ENCODE data around the gene KIF7. TPM values are rescaled to one million over a fixed set of nuclear protein-coding genes. Genes with fewer than 3 reads are reported as not detected.

Gene KIF7
- polyA plus RNA-seq, 1 donor (not counting 4 experiments of a cell fraction or from before 2014, with no cell fraction given) = 0.54 TPM

GRCh38 chr15:89693696-89694095, 38.4 kb upstream of the KIF7 start:
- no peaks in the 10 kb centered on the region for H3K27me3 ChIP-seq (ENCODE audit: control insufficient read depth, extremely low read depth, insufficient read depth, low read length)
- H3K9me3 ChIP-seq (ENCODE audit: control insufficient read depth, low read depth, low read length) = no peaks in the 10 kb centered on the region
- H3K27ac ChIP-seq (ENCODE audit: control insufficient read depth, insufficient read depth, low read length) = no peak overlapping the region

GRCh38 chr15:89693091-89693490, 37.8 kb upstream of the KIF7 start:
- no peaks in the 10 kb centered on the region for H3K79me2 ChIP-seq (ENCODE audit: control insufficient read depth, insufficient read depth, low read length)
- H3K4me2 ChIP-seq (ENCODE audit: control insufficient read depth, extremely low read depth, insufficient read depth, low read depth, low read length) = no peak overlapping the region
- no peak overlapping the region for H3K27ac ChIP-seq (ENCODE audit: control insufficient read depth, insufficient read depth, low read length)
- no peaks in the 10 kb centered on the region for H4K20me1 ChIP-seq (ENCODE audit: control insufficient read depth, extremely low read depth, insufficient read depth, low read length)
- H3K4me1 ChIP-seq (ENCODE audit: control insufficient read depth, extremely low read depth, insufficient read depth, low read length) = no peaks in the 10 kb centered on the region
- H3K9ac ChIP-seq (ENCODE audit: control insufficient read depth, extremely low read depth, insufficient read depth, low read length) = no peak overlapping the region
- DNase-seq (ENCODE audit: low read depth, low spot score) (no peak), FAIRE-seq (no peak)
- H3K36me3 ChIP-seq (ENCODE audit: control insufficient read depth in 2 of 2, extremely low read depth in 1 of 2, insufficient read depth in 2 of 2, low read length in 2 of 2) = no peaks in the 10 kb centered on the region
- dilution Hi-C loops (cut with MboI; ENCODE audit: extremely low pct_ligation_motif_present, low sequenced_read_pairs) = no loop called here
- no peak overlapping the region for H3K4me3 ChIP-seq (ENCODE audit: control insufficient read depth in 2 of 3, extremely low read depth in 1 of 3, insufficient read depth in 2 of 3, low read depth in 1 of 3, low read length in 3 of 3)
- no peaks in the 10 kb centered on the region for H3K27me3 ChIP-seq (ENCODE audit: control insufficient read depth, extremely low read depth, insufficient read depth, low read length)
- H2AFZ ChIP-seq (ENCODE audit: control insufficient read depth, low read length) = no peak overlapping the region
- H3K9me1 ChIP-seq (ENCODE audit: control insufficient read depth, extremely low read depth, insufficient read depth, low read length) = no peaks in the 10 kb centered on the region
- TF ChIP-seq, protein P1, sequence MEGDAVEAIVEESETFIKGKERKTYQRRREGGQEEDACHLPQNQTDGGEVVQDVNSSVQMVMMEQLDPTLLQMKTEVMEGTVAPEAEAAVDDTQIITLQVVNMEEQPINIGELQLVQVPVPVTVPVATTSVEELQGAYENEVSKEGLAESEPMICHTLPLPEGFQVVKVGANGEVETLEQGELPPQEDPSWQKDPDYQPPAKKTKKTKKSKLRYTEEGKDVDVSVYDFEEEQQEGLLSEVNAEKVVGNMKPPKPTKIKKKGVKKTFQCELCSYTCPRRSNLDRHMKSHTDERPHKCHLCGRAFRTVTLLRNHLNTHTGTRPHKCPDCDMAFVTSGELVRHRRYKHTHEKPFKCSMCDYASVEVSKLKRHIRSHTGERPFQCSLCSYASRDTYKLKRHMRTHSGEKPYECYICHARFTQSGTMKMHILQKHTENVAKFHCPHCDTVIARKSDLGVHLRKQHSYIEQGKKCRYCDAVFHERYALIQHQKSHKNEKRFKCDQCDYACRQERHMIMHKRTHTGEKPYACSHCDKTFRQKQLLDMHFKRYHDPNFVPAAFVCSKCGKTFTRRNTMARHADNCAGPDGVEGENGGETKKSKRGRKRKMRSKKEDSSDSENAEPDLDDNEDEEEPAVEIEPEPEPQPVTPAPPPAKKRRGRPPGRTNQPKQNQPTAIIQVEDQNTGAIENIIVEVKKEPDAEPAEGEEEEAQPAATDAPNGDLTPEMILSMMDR (optimal IDR thresholded peaks at IDR 0.05 in 1 of 3, IDR thresholded peaks at IDR 0.05 in 1 of 3, conservative IDR thresholded peaks at IDR 0.05 in 1 of 3; ENCODE audit: extremely low read depth in 1 of 3, insufficient read depth in 2 of 3, low read length in 3 of 3) = no peak
- TF ChIP-seq EZH2 (IDR thresholded peaks at IDR 0.05; ENCODE audit: low read length) = no peak
- H3K9me3 ChIP-seq (ENCODE audit: control insufficient read depth, low read depth, low read length) = no peaks in the 10 kb centered on the region

More at GRCh38 chr15:89693696-89694095, 38.4 kb upstream of the KIF7 start:
- Histone ChIP-seq H3K9ac (ENCODE audit: control insufficient read depth, extremely low read depth, insufficient read depth, low read length) (no peak overlapping the region), H2AFZ (ENCODE audit: control insufficient read depth, low read length) (no peak overlapping the region), H3K36me3 (ENCODE audit: control insufficient read depth in 2 of 2, extremely low read depth in 1 of 2, insufficient read depth in 2 of 2, low read length in 2 of 2) (no peaks in the 10 kb centered on the region), H3K9me1 (ENCODE audit: control insufficient read depth, extremely low read depth, insufficient read depth, low read length) (no peaks in the 10 kb centered on the region), H3K79me2 (ENCODE audit: control insufficient read depth, insufficient read depth, low read length) (no peaks in the 10 kb centered on the region), H4K20me1 (ENCODE audit: control insufficient read depth, extremely low read depth, insufficient read depth, low read length) (no peaks in the 10 kb centered on the region), H3K4me1 (ENCODE audit: control insufficient read depth, extremely low read depth, insufficient read depth, low read length) (no peaks in the 10 kb centered on the region), H3K4me3 (ENCODE audit: control insufficient read depth in 2 of 3, extremely low read depth in 1 of 3, insufficient read depth in 2 of 3, low read depth in 1 of 3, low read length in 3 of 3) (no peak overlapping the region), H3K4me2 (ENCODE audit: control insufficient read depth, extremely low read depth, insufficient read depth, low read depth, low read length) (no peak overlapping the region)
- dilution Hi-C loops (cut with MboI; ENCODE audit: extremely low pct_ligation_motif_present, low sequenced_read_pairs) = no loop called here
- TF ChIP-seq, protein P1 (optimal IDR thresholded peaks at IDR 0.05 in 1 of 3, IDR thresholded peaks at IDR 0.05 in 1 of 3, conservative IDR thresholded peaks at IDR 0.05 in 1 of 3; ENCODE audit: extremely low read depth in 1 of 3, insufficient read depth in 2 of 3, low read length in 3 of 3) = no peak
- no peak for TF ChIP-seq EZH2 (IDR thresholded peaks at IDR 0.05; ENCODE audit: low read length)
- no peak for FAIRE-seq
- no peak for DNase-seq (ENCODE audit: low read depth, low spot score)

Data from keratinocyte (primary cell).